ENCODE data around the gene FAM187B.
"Not testable (repeated sequence)": the region's sequence is repeated elsewhere in the genome, so short reads cannot be mapped to it uniquely, and the experiment has no call there.

FAM187B gene

DNA sequence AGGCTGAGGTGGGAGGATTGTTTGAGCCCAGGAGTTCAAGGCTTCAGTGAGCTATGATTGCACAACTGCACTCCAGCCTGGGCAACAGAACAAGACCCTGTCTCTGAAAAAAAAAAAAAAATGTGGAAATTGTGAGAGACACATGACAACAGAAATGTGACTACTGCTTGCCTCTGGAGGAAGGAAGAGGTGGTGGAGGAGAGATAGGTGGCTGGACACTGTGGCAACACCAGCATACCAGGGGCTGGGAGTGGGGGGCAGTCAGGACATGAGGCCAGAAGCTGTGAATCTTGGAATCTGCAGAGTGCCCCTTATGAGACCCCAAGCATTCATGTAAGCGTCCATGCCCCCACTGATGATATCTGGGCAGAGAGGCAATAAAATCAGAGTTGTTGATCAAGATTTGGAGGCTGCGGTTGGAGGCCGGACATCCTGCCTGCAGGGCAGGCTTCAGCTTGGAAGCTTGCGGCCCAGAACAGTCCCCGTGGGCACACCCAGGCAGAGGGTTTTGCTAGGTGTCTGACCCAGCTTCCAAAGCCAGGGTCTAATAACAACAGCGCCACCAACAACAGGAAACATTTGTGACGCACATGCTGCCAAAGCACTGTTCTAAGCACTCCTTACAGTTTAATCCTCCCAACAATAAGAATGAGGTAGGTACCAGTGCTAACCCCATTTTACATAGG lies 16.9 kb downstream of the FAM187B start:
- H3K36me3 ChIP-seq (ENCODE audit: control insufficient read depth, insufficient read depth, low read length), result no peaks in the 10 kb centered on the region
- H3K27ac ChIP-seq (ENCODE audit: low read depth, low read length), result no peak overlapping the region
- no peak overlapping the region for H3K4me3 ChIP-seq (ENCODE audit: low read length)
- no peaks in the 10 kb centered on the region for H3K27me3 ChIP-seq (ENCODE audit: control insufficient read depth, insufficient read depth, low read length)
- peaks cover 4% of the 10 kb centered on the region for H3K4me1 ChIP-seq (ENCODE audit: control insufficient read depth, insufficient read depth, low read length)
- H3K9ac ChIP-seq (ENCODE audit: low read length), result peak overlapping the region; percentile 16

DNA sequence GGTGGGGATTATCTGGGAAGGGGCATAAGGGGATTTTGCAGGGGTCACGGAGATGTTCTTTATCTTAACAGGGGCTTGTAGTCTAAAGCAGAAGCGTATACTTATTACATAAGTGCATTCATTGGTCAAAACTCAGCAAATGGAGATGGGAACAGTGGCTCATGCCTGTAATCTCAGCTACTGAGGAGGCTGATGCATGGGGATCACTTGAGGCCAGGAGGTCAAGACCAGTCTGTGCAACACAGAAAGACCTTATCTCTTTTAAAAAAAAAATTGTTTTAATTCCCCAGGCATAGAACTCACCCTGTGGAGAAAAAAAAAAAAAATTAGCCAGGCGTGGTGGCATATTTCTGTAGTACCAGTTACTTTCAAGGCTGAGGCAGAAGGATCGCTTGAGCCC lies 18.9 kb downstream of the FAM187B start:
- Histone ChIP-seq H3K9ac (ENCODE audit: low read length) (no peak overlapping the region), H3K27me3 (ENCODE audit: control insufficient read depth, insufficient read depth, low read length) (no peaks in the 10 kb centered on the region), H3K4me1 (ENCODE audit: control insufficient read depth, insufficient read depth, low read length) (peaks cover 4% of the 10 kb centered on the region), H3K36me3 (ENCODE audit: control insufficient read depth, insufficient read depth, low read length) (no peaks in the 10 kb centered on the region), H3K27ac (ENCODE audit: low read depth, low read length) (no peak overlapping the region), H3K4me3 (ENCODE audit: low read length) (no peak overlapping the region)

DNA sequence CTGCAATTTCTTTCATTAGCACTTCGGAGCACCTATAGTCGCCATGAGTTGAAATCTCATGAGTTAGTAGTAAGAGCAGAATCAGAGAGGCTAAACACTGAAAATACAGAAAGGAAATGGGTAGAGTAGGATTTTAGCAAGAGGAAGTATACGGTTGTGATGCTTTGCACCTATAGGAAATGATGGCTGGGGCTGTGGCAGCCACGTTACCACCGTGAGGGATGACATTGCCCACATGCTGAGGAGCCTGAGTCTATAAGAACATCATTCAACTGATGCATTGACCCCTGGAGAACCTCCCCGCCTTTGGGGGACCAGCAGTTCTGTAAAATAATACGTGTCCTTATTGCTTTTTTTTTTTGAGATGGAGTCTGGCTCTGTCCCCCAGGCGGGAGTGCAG lies 20.4 kb downstream of the FAM187B start:
- no peak overlapping the region for H3K9ac ChIP-seq (ENCODE audit: low read length)
- H3K27me3 ChIP-seq (ENCODE audit: control insufficient read depth, insufficient read depth, low read length), result no peaks in the 10 kb centered on the region
- H3K36me3 ChIP-seq (ENCODE audit: control insufficient read depth, insufficient read depth, low read length), result no peaks in the 10 kb centered on the region
- no peak overlapping the region for H3K4me3 ChIP-seq (ENCODE audit: low read length)
- no peak overlapping the region for H3K27ac ChIP-seq (ENCODE audit: low read depth, low read length)
- H3K4me1 ChIP-seq (ENCODE audit: control insufficient read depth, insufficient read depth, low read length), result no peaks in the 10 kb centered on the region

DNA sequence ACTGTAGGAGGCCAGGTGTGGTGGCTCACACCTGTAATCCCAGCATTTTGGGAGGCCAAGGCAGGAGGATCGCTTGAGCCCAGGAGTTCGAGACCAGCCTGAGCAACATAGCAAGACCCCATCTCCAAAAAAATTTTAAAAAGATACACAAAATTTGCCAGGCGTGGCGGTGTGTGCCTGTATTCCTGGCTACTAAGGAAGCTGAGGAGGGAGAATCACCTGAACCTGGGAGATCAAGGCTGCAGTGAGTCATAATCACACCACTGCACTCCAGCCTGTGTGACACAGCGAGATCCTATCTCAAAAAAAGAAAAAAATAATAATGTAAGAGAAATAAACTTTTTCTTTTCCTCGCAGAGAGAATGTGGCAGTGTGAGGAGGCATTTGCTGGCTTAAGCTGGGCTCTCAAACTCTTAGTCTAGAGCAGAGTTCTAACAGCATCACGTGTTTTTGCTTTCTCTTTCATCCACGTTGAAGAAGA lies 21.1 kb downstream of the FAM187B start:
- H3K9ac ChIP-seq (ENCODE audit: low read length), result no peak overlapping the region
- H3K4me3 ChIP-seq (ENCODE audit: low read length), result no peak overlapping the region
- H3K4me1 ChIP-seq (ENCODE audit: control insufficient read depth, insufficient read depth, low read length), result no peaks in the 10 kb centered on the region
- no peaks in the 10 kb centered on the region for H3K27me3 ChIP-seq (ENCODE audit: control insufficient read depth, insufficient read depth, low read length)
- H3K27ac ChIP-seq (ENCODE audit: low read depth, low read length), result no peak overlapping the region
- H3K36me3 ChIP-seq (ENCODE audit: control insufficient read depth, insufficient read depth, low read length), result no peaks in the 10 kb centered on the region

DNA sequence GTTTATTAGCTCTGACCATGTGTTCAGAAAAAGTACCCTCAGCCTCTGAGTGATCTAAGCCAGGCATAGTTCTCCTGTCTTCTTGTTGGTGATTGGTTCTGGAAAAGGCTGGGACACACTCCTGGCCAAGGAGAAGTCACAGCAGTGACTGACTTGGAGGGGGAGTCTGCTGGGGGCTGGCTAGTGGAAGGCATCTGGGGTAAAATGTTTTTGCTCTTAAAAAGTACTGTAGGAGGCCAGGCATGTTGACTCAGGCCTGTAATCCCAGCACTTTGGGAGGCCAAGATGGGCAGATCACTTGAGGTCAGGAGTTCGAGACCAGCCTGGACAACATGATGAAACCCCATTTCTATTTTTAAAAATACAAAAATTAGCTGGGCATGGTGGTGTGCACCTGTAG lies 21.7 kb downstream of the FAM187B start:
- Histone ChIP-seq H3K9ac (ENCODE audit: low read length) (no peak overlapping the region), H3K27ac (ENCODE audit: low read depth, low read length) (no peak overlapping the region)

DNA sequence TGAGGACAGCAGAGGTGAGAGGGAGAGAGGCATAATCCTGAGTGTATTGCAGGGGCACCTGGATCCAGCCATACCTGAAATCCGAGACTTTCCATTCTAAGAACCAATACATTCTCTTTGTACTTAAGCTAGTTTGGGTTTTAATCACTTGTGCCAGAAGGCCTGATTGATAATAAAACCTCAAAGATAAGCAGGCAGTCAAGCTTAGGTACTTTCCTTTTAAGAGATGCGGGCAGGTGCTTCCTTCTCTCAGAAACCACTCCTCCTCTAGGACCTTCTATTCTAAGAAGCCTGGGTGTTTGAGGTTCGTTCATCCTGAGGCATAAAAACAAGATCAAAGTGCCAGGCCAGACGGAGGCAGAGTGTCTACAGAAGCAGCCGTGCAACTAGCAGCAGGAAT lies 22.2 kb downstream of the FAM187B start:
- Histone ChIP-seq H3K9ac (ENCODE audit: low read length) (no peak overlapping the region), H3K4me3 (ENCODE audit: low read length) (no peak overlapping the region), H3K36me3 (ENCODE audit: control insufficient read depth, insufficient read depth, low read length) (no peaks in the 10 kb centered on the region), H3K4me1 (ENCODE audit: control insufficient read depth, insufficient read depth, low read length) (no peaks in the 10 kb centered on the region), H3K27me3 (ENCODE audit: control insufficient read depth, insufficient read depth, low read length) (no peaks in the 10 kb centered on the region), H3K27ac (ENCODE audit: low read depth, low read length) (no peak overlapping the region)

More for the DNA sequence above, 21.7 kb downstream of the FAM187B start:
- Histone ChIP-seq H3K4me3 (ENCODE audit: low read length) (no peak overlapping the region), H3K4me1 (ENCODE audit: control insufficient read depth, insufficient read depth, low read length) (no peaks in the 10 kb centered on the region), H3K27me3 (ENCODE audit: control insufficient read depth, insufficient read depth, low read length) (no peaks in the 10 kb centered on the region), H3K36me3 (ENCODE audit: control insufficient read depth, insufficient read depth, low read length) (no peaks in the 10 kb centered on the region)

DNA sequence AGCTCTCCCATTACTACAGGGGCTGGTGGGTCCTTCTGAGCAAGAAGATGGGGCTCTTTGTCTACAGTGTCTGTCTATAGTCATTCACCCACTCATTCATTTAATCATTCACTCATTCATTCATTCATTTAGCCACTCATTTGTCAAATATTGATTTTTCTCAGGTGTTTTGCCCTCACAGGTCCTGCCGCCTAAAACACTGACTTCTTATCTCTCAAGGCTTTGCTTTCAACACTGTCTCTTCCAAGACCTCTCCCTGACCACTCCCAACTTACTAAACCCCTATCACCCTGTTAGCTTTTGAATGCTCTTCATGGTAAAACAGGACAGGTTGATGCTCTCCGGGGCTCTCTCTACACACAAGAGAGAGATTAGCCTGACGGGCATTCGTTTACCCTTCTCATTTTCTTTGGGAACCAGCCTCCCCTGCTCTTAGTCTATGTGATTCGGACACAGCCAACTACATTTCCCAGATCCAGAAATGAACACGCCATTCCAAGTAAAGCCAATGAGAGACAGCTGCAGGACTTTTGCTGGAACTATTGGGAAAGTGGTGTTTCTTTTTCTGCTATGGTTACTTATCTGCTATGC lies 22.7 kb downstream of the FAM187B start:
- H3K4me1 ChIP-seq (ENCODE audit: control insufficient read depth, insufficient read depth, low read length), result no peaks in the 10 kb centered on the region
- H3K9ac ChIP-seq (ENCODE audit: low read length), result no peak overlapping the region

DNA sequence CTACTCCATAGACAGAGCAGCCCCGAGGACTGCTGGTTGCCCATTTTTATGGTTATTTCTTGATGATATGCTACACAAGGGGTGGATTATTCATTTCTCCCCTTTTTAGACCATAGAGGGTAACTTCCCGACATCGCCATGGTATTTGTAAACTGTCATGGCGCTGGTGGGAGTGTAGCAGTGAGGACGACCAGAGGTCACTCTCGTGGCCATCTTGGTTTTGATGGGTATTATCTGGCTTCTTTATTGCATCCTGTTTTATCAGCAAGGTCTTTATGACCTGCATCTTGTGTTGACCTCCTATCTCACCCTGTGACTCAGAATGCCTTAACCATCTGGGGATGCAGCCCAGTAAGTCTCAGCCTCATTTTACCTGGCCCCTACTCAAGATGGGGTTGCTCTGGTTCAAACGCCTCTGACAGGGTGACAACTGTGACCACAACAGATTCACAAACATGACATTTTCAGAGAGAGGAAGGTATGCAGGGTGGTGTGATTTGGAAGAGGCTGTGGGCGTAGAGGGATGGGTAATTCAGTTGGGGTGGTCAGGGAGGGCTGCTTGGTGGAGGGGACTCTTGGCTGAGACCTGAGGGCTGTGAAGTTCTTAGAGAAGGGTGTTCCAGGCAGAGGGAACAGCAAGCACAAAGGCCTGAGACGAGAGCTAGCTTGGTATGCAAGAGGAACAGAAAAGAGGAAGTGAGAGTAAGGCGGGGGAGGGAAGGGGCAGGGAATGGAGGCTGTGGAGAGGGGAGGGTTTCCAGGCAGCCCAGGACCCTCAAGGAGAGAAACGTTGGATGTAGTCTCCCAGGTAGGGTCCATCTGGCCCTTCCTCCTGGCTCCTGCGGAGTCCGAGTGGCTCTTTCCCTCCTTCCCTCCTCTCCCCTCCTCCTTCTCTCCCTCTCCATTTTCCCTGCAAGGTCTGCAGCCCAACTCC lies 23.5 kb downstream of the FAM187B start:
- Histone ChIP-seq H3K4me1 (ENCODE audit: control insufficient read depth, insufficient read depth, low read length) (no peaks in the 10 kb centered on the region), H3K9ac (ENCODE audit: low read length) (no peak overlapping the region), H3K27ac (ENCODE audit: low read depth, low read length) (no peak overlapping the region), H3K36me3 (ENCODE audit: control insufficient read depth, insufficient read depth, low read length) (no peaks in the 10 kb centered on the region), H3K4me3 (ENCODE audit: low read length) (no peak overlapping the region), H3K27me3 (ENCODE audit: control insufficient read depth, insufficient read depth, low read length) (no peaks in the 10 kb centered on the region)

More for the DNA sequence above, 22.7 kb downstream of the FAM187B start:
- Histone ChIP-seq H3K27me3 (ENCODE audit: control insufficient read depth, insufficient read depth, low read length) (no peaks in the 10 kb centered on the region), H3K4me3 (ENCODE audit: low read length) (no peak overlapping the region), H3K36me3 (ENCODE audit: control insufficient read depth, insufficient read depth, low read length) (no peaks in the 10 kb centered on the region), H3K27ac (ENCODE audit: low read depth, low read length) (no peak overlapping the region)

DNA sequence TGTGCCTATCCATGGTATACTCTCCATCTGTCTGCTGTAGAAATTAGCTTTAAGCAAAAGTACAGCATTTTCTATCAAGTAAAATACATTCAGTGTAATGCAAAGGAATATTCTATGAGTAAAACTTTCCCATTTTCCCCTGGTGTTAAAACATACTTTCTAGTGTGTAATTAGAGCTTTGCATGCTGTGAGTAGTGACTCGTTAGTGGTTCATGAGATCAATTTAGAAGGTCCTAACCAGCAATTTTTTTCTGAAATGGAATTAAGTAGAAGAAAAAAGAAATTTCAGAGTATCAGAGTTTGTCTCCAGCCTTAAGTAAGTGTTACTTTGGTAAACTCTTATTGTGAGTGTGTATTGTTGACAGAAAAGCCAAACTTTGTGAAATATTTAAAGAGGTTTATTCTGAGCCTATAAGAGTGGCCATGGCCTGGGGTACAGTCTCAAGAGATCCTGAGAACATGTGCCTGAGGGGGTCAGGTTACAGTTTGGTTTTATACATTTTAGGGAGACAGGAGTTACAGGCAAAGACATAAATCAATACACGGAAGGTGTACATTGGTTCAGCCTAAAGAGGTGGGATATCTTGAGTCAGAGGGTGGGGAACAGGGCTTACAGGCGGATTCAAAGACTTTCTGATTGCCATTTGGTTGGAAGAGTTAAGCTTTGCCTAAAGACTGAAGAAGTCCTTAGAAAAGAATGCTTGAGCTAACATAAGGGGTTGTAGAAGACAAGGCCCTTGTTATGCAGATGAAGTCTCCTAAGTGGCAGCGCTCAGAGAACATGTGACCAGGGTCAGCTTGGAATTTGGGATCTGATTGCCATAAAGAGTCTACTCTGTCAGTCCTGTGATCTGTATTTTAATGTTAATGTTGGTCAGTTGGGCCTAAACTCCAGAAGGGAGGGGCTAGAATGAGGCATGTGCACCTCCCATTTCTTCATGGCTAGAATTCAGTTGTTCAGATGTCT lies 25.5 kb downstream of the FAM187B start:
- no peak overlapping the region for H3K27ac ChIP-seq (ENCODE audit: low read depth, low read length)
- H3K4me1 ChIP-seq (ENCODE audit: control insufficient read depth, insufficient read depth, low read length), result no peaks in the 10 kb centered on the region
- H3K4me3 ChIP-seq (ENCODE audit: low read length), result no peak overlapping the region

DNA sequence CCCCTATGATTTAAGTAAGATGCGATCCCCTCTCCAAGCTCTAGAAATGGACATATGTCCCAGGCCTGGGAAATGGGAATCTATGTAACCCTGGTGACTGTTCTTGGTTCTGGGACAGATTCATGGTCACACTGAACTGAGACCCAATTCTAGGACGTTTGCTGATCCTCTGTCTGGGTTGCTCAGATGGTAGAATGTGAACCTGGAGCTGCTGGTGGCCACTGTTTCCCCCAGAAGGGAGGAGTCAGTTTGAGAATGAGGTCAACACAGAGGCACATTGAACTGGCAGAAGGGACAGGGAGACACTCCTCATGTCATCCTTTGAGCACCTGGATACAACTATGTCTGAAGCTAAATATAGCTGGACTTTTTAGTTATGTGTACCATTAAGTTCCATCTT lies 29.1 kb downstream of the FAM187B start:
- H3K4me1 ChIP-seq (ENCODE audit: control insufficient read depth, insufficient read depth, low read length), result no peaks in the 10 kb centered on the region
- H3K4me3 ChIP-seq (ENCODE audit: low read length), result no peak overlapping the region
- no peak overlapping the region for H3K9ac ChIP-seq (ENCODE audit: low read length)
- H3K36me3 ChIP-seq (ENCODE audit: control insufficient read depth, insufficient read depth, low read length), result no peaks in the 10 kb centered on the region
- no peaks in the 10 kb centered on the region for H3K27me3 ChIP-seq (ENCODE audit: control insufficient read depth, insufficient read depth, low read length)
- no peak overlapping the region for H3K27ac ChIP-seq (ENCODE audit: low read depth, low read length)

More for the DNA sequence above, 25.5 kb downstream of the FAM187B start:
- no peaks in the 10 kb centered on the region for H3K36me3 ChIP-seq (ENCODE audit: control insufficient read depth, insufficient read depth, low read length)
- H3K27me3 ChIP-seq (ENCODE audit: control insufficient read depth, insufficient read depth, low read length), result no peaks in the 10 kb centered on the region
- no peak overlapping the region for H3K9ac ChIP-seq (ENCODE audit: low read length)

DNA sequence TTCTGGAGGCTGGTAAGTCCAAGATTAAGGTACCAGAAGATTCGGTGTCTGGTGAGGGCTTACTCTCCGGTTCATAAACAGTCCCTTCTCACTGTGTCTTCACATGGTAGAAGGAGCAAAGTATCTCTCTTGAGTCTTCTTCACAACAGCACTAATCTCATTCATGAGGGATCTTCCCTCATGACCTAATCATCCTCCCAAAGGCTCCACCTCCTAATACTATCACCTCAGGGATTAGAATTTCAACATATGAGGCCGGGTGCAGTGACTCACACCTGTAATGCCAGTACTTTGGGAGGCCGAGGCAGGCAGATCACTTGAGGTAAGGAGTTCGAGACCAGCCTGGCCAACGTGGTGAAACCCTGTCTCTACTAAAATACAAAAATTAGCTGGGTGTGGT lies 31.7 kb downstream of the FAM187B start:
- H3K36me3 ChIP-seq (ENCODE audit: control insufficient read depth, insufficient read depth, low read length); H3K27me3 ChIP-seq (ENCODE audit: control insufficient read depth, insufficient read depth, low read length); H3K4me1 ChIP-seq (ENCODE audit: control insufficient read depth, insufficient read depth, low read length); H3K9ac ChIP-seq (ENCODE audit: low read length); H3K27ac ChIP-seq (ENCODE audit: low read depth, low read length); H3K4me3 ChIP-seq (ENCODE audit: low read length): not testable (repeated sequence)

All from rectal smooth muscle tissue (tissue), 1 donor.